Peyer's patch (tissue), 4 donors: Measurements from ENCODE around the gene PLA2G2A. TPM values are rescaled to one million over a fixed set of nuclear protein-coding genes. Genes with fewer than 3 reads are reported as not detected.

Experiments
- DNase-seq, 3 donors: peaks; one replicate each; pipeline ENCODE4 v3.0.0-alpha.2; 2017 to 2019
- H3K27ac ChIP-seq, 4 donors: fragments of 200-600 bp; sonication (generic); one replicate each; pipeline ENCODE4 v1.5.1; 2016 to 2019
- H3K27me3 ChIP-seq, 2 donors: fragments of 200-600 bp; sonication (generic); one replicate each; pipeline ENCODE4 v1.5.1; 2019
- H3K36me3 ChIP-seq, 3 donors: fragments of 200-600 bp; sonication (generic); one replicate each; pipeline ENCODE4 v1.5.1; 2016 to 2019
- H3K4me1 ChIP-seq, 4 donors: fragments of 200-600 bp; sonication (generic); one replicate each; pipeline ENCODE4 v1.5.1; 2016 to 2019
- H3K4me3 ChIP-seq, 4 donors: fragments of 200-600 bp; sonication (generic); 1 replicate in 3 of 4; 2 replicates in 1 of 4; pipeline ENCODE4 v1.5.1; 2016 to 2019; ENCODE audit warnings: mild to moderate bottlenecking in 1 of 4
- H3K9me3 ChIP-seq, 4 donors: fragments of 200-600 bp; sonication (generic); one replicate each; pipeline ENCODE4 v1.5.1; 2016 to 2019; ENCODE audit warnings: mild to moderate bottlenecking in 1 of 4
- CTCF ChIP-seq, 6 experiments: fragments of 450-650 bp in 4 of 6; fragments of 200-600 bp in 2 of 6; sonication (generic) in 1 of 6; IDR thresholded peaks; one replicate each; pipeline ENCODE4 v1.5.1; 2017 to 2019; ENCODE audit warnings: antibody characterized with exemption in 6 of 6, mild to moderate bottlenecking in 3 of 6, moderate library complexity in 1 of 6
- POLR2A ChIP-seq, 2 donors: fragments of 450-650 bp; IDR thresholded peaks; one replicate each; pipeline ENCODE4 v1.5.1; 2017; ENCODE audit warnings: antibody characterized with exemption in 2 of 2, mild to moderate bottlenecking in 2 of 2, moderate library complexity in 2 of 2
- total RNA-seq, 4 donors: library from RNA; depleted of rRNA; stranded (reverse); fragments of >200 nt; gene quantifications; one replicate each; pipeline ENCODE4 v1.1.0, GENCODE V29; 2016

The PLA2G2A gene, protein sequence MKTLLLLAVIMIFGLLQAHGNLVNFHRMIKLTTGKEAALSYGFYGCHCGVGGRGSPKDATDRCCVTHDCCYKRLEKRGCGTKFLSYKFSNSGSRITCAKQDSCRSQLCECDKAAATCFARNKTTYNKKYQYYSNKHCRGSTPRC
- total RNA-seq: 100 to 1,000 TPM; 175 to 501 (median 319) TPM

DNA sequence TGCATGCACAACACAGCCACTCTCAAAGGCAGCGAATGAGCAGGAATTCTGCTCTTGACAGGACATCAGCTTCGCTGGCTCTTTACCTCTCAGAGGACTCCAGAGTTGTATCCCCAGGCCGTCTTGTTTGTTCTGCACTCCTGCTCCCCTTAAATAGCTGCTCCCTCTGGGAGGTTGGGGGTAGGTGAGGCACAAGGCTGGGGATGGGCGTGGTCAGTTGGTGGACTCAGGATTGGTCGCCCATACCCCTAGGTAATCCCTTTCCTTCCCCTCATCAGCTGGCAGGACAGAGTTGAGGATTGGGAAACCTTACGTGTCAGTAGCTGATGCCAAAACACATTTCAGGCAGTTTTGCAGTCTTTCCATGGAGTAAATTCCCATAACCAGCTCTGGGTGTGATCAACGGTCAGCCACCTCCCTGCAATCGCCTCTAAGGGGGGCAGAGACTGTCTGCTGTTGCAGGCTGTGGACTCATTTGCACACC is at the start of gene PLA2G2A:
Gene PLA2G2A, minus strand, starts transcription at position 125 of the 484 bp plus-strand sequence. CDS start 845 bp downstream, outside the sequence.
- Histone ChIP-seq H3K27me3 (no peaks in the 10 kb centered on the region), H3K4me1 (peaks cover 0 to 24% (median 0%) of the 10 kb centered on the region in 4 donors), H3K9me3 (no peaks in the 10 kb centered on the region), H3K27ac (no peak within 1 kb of the TSS), H3K4me3 (no peak within 1 kb of the TSS), H3K36me3 (no peaks in the 10 kb centered on the region)
- TF ChIP-seq CTCF (IDR thresholded peaks at IDR 0.05): no peak
- TF ChIP-seq POLR2A (IDR thresholded peaks at IDR 0.05): no peak
- DNase-seq: no peak

DNA sequence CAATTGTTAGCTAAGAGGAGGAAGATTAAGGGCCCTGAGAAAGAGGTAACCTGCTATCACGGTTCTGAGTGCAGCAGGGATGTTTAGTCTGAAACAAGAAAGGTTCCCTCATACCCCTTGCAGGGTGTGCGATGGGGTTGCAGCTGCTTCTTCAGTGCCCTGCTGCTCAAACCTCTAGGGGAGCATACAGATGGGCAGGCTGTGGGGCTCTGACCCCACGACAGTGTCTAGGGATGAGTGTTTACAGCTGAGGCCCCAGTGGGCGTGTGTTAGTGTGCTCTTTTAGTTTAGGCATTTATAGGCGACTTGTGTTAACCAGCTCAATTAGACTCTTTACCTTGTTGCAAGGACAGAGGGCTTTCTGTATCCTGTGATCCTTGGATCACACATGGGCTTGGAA is 49.3 kb upstream of the PLA2G2A start:
- H3K27me3 ChIP-seq: no peaks in the 10 kb centered on the region
- H3K4me3 ChIP-seq: no peak overlapping the region
- no peaks in the 10 kb centered on the region for H3K4me1 ChIP-seq
- DNase-seq: no peak
- H3K36me3 ChIP-seq: no peaks in the 10 kb centered on the region
- no peaks in the 10 kb centered on the region for H3K9me3 ChIP-seq
- no peak overlapping the region for H3K27ac ChIP-seq
- no peak for TF ChIP-seq POLR2A (IDR thresholded peaks at IDR 0.05)
- no peak for TF ChIP-seq CTCF (IDR thresholded peaks at IDR 0.05)

GRCh38 chr1:20028125-20028524 is 48.7 kb upstream of the PLA2G2A start:
- no peak for TF ChIP-seq CTCF (IDR thresholded peaks at IDR 0.05)
- TF ChIP-seq POLR2A (IDR thresholded peaks at IDR 0.05): no peak
- no peaks in the 10 kb centered on the region for H3K9me3 ChIP-seq
- DNase-seq: no peak
- H3K27ac ChIP-seq: no peak overlapping the region
- H3K4me1 ChIP-seq: no peaks in the 10 kb centered on the region
- no peak overlapping the region for H3K4me3 ChIP-seq
- no peaks in the 10 kb centered on the region for H3K36me3 ChIP-seq
- H3K27me3 ChIP-seq: no peaks in the 10 kb centered on the region

GRCh38 chr1:20017741-20018140 is 38.3 kb upstream of the PLA2G2A start:
- Histone ChIP-seq H3K27ac (no peak overlapping the region), H3K27me3 (no peaks in the 10 kb centered on the region), H3K36me3 (no peaks in the 10 kb centered on the region), H3K4me3 (no peak overlapping the region), H3K4me1 (no peaks in the 10 kb centered on the region), H3K9me3 (peaks cover 0 to 15% (median 0%) of the 10 kb centered on the region in 4 donors)
- TF ChIP-seq POLR2A (IDR thresholded peaks at IDR 0.05) (no peak), CTCF (IDR thresholded peaks at IDR 0.05) (no peak)
- no peak for DNase-seq

- DNase-seq: no peak
- Histone ChIP-seq H3K27me3 (no peaks in the 10 kb centered on the region), H3K27ac (no peak overlapping the region), H3K4me1 (no peaks in the 10 kb centered on the region), H3K4me3 (no peak overlapping the region), H3K9me3 (peaks cover 0 to 15% (median 0%) of the 10 kb centered on the region in 4 donors), H3K36me3 (no peaks in the 10 kb centered on the region)
- TF ChIP-seq CTCF (IDR thresholded peaks at IDR 0.05) (no peak), POLR2A (IDR thresholded peaks at IDR 0.05) (no peak)
Observed at GRCh38 chr1:20014153-20014552, 34.7 kb upstream of the PLA2G2A start.
